GM12875 (cell line): ENCODE measurements around the gene TAS2R14.

Source experiments
- H3K4me3 ChIP-seq: one replicate; pipeline ENCODE4 v1.5.1; 2011; ENCODE audit warnings: low read depth, low read length, control low read depth
- CTCF ChIP-seq: IDR thresholded peaks from 2 replicates; pipeline ENCODE4 v1.5.1; 2011; ENCODE audit warnings: low read depth, mild to moderate bottlenecking, control low read depth, inconsistent platforms, low read length, moderate library complexity, borderline replicate concordance; ENCODE audit not compliant: insufficient read depth

Gene TAS2R14

DNA sequence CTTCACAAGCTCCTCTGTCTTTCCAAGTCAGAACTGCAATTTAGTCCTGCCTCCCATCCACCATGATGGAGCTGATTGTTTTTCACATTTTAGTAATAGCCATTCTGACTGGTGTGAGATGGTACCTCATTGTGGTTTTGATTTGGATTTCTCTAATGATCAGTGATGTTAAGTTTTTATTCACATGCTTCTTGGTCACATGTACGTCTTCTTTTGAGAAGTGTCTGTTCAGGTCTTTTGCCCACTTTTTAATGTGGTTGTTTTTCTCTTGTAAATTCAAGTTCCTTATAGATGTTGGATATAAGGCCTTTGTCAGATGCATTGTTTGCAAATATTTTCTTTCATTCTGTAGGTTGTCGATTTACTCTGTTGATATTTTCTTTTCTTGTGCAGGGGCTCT, 4.1 kb upstream of the TAS2R14 start:
- TF ChIP-seq CTCF = no peak
- no peak overlapping the region for H3K4me3 ChIP-seq

GRCh38 chr12:10941916-10942607, 3.0 kb upstream of the TAS2R14 start:
- TF ChIP-seq CTCF = no peak
- H3K4me3 ChIP-seq = no peak overlapping the region

- H3K4me3 ChIP-seq = no peak overlapping the region
- TF ChIP-seq CTCF = no peak
These were observed 2.3 kb upstream of the TAS2R14 start for GRCh38 chr12:10941369-10941768.

GRCh38 chr12:10940389-10940788, 1.3 kb upstream of the TAS2R14 start:
- TF ChIP-seq CTCF = no peak

DNA sequence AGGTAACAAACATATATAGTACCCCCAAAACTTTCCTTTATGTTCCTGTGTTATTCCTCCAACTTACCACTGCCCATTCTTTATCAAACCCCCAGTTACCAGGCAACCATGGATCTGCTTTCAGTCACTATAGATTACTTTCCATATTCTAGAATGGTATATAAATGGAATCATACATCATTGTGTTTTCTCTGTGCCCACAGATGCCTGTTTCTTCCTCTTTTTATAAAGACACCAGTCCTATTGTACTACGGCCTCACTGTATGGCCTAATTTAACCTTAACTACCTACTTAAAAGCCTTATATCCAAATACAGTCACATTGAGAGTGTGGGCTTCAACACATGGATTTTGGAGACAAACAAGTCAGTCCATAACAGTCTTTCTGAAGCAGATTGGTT, 2.6 kb downstream of the TAS2R14 start:
- TF ChIP-seq CTCF = no peak

More at GRCh38 chr12:10940389-10940788, 1.3 kb upstream of the TAS2R14 start:
- H3K4me3 ChIP-seq = no peak overlapping the region

DNA sequence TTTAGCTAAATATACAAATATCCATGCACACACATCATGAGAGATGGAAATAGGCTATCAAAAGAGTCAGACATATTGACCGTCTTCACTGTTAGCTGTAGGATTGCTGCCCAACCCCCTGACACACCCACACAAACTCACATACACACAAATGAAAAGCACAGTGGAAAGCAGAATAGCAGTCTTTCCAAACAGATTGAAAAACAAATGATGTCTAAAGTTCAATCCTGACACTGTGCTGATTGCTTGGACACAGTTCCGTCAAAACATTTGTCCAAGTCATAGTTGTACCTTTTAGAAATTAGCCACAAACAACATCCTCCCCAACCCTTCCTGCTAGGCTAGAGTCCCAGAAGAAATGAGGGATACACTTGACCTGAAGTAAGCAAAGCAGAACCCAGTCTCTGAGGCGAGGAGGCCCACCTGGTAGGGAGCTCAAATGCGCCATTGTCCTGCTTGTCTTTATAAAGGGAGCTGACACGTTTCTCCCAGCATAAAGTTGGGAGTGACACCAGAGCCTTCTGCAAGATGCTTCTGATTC, 10.2 kb downstream of the TAS2R14 start, which contains the start of gene PRH2:
TSS of gene PRH2 (plus strand) at position 491 of the 541 bp plus-strand sequence. CDS start at position 529, 38 bp downstream.
- H3K4me3 ChIP-seq = no peak within 1 kb of the TSS
- no peak for TF ChIP-seq CTCF

More for the DNA sequence above, 2.6 kb downstream of the TAS2R14 start:
- H3K4me3 ChIP-seq = no peak overlapping the region

DNA sequence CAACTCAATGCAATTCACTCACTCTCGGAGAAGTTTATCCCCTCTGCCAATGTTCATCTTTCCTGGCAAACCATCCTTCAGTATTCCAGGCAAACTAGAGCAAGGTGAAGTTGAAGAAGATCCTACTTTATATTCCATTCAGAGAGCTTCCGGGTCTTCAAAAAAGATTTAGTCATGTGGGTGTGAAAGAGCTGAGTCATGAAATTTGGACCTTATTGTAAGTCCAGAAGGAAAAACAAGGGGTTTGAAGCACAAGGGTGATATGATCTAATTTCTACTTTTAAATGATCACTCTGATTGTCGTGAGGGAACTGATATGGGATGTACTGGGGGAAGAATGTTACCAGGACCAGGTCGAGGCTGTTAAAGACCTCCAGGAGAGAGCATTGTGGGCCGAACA, 12.8 kb downstream of the TAS2R14 start:
- TF ChIP-seq CTCF = no peak
- H3K4me3 ChIP-seq = no peak overlapping the region
